ENCODE data around the gene CHST10.
"Not testable (repeated sequence)": the region's sequence is repeated elsewhere in the genome, so short reads cannot be mapped to it uniquely, and the experiment has no call there.

Gene CHST10

DNA sequence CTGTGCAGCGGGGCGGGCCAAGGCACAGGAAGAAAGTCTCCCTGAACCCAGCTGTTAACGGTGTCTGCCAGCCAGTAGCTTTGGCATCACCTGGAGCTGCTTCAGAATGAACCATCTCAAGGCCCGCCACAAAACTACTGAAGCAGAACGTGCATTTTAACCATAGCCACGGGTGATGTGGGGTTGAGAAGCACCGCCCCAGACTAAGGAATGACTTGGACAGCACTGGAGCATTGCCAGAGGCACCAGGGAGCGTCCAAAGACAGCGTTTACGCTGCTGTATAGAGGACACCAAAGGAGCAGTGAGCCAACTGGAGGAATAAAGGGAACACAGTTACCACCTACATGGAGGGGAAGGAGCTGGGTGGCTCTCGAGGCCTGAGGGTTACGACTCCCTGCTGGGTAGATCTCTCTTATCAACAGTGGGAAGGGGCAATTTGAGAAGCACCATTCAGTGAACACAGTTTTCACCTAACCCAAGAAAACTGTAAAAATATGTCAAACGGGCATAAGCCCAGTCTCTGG lies 66.7 kb downstream of the CHST10 start:
- peaks cover 5% of the 10 kb centered on the region for H3K27me3 ChIP-seq (ENCODE audit: insufficient read depth, poor library complexity, severe bottlenecking)
- H3K36me3 ChIP-seq (ENCODE audit: low read depth): no peaks in the 10 kb centered on the region
- no peak for DNase-seq (ENCODE audit: low spot score)
- ATAC-seq (ENCODE audit: low read depth): no peak
- no peak overlapping the region for H3K27ac ChIP-seq (ENCODE audit: poor library complexity, severe bottlenecking)
- no peak overlapping the region for H3K4me3 ChIP-seq (ENCODE audit: severe bottlenecking)
- no peaks in the 10 kb centered on the region for H3K4me1 ChIP-seq (ENCODE audit: insufficient read depth, poor library complexity, severe bottlenecking)
- no peaks in the 10 kb centered on the region for H3K9me3 ChIP-seq (ENCODE audit: severe bottlenecking)
- TF ChIP-seq, protein P1, sequence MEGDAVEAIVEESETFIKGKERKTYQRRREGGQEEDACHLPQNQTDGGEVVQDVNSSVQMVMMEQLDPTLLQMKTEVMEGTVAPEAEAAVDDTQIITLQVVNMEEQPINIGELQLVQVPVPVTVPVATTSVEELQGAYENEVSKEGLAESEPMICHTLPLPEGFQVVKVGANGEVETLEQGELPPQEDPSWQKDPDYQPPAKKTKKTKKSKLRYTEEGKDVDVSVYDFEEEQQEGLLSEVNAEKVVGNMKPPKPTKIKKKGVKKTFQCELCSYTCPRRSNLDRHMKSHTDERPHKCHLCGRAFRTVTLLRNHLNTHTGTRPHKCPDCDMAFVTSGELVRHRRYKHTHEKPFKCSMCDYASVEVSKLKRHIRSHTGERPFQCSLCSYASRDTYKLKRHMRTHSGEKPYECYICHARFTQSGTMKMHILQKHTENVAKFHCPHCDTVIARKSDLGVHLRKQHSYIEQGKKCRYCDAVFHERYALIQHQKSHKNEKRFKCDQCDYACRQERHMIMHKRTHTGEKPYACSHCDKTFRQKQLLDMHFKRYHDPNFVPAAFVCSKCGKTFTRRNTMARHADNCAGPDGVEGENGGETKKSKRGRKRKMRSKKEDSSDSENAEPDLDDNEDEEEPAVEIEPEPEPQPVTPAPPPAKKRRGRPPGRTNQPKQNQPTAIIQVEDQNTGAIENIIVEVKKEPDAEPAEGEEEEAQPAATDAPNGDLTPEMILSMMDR (IDR thresholded peaks at IDR 0.05; ENCODE audit: poor library complexity, severe bottlenecking): no peak

DNA sequence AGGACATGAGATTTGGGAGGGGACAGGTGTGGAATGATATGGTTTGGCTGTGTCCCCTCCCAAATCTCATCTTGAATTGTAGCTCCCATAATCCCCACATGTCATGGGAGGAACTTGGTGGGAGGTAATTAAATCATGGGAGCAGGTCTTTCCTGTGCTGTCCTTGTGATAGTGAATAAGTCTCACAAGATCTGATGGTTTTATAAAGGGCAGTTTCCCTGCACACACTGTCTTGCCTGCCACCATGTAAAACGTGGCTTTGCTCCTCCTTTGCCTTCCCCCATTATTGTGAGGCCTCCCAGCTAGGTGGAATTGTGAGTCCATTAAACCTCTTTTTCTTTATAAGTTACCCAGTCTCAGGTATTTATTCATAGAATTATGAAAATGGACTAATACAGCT lies 72.3 kb downstream of the CHST10 start:
- DNase-seq (ENCODE audit: low spot score); H3K27ac ChIP-seq (ENCODE audit: poor library complexity, severe bottlenecking); H3K4me1 ChIP-seq (ENCODE audit: insufficient read depth, poor library complexity, severe bottlenecking); H3K9me3 ChIP-seq (ENCODE audit: severe bottlenecking); H3K36me3 ChIP-seq (ENCODE audit: low read depth); H3K4me3 ChIP-seq (ENCODE audit: severe bottlenecking); ATAC-seq (ENCODE audit: low read depth): not testable (repeated sequence)
- H3K27me3 ChIP-seq (ENCODE audit: insufficient read depth, poor library complexity, severe bottlenecking): peaks cover 20% of the 10 kb centered on the region

DNA sequence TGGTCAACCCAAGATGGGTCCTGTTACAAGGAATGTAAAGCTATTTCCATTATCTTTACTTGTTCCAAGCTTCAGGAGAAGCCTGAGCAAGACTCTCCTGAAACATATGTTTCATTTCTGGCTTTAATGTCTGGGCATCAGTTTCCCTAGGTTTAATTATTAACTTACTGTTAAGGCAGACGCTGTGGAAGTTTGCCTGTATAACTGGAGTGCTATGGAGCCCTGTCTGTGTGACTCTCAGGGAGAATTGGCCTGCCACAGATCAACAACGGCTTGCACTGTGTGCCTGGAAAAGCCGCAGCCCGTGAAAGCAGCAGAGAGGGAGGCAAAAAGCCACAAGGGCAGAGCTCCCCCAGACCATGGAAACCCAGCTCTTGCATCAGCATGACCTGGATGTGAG lies 73.0 kb downstream of the CHST10 start:
- ATAC-seq (ENCODE audit: low read depth) (no peak), DNase-seq (ENCODE audit: low spot score) (no peak)
- Histone ChIP-seq H3K36me3 (ENCODE audit: low read depth) (no peaks in the 10 kb centered on the region), H3K4me3 (ENCODE audit: severe bottlenecking) (no peak overlapping the region), H3K4me1 (ENCODE audit: insufficient read depth, poor library complexity, severe bottlenecking) (no peaks in the 10 kb centered on the region), H3K27ac (ENCODE audit: poor library complexity, severe bottlenecking) (no peak overlapping the region), H3K9me3 (ENCODE audit: severe bottlenecking) (no peaks in the 10 kb centered on the region), H3K27me3 (ENCODE audit: insufficient read depth, poor library complexity, severe bottlenecking) (peaks cover 20% of the 10 kb centered on the region)
- TF ChIP-seq, protein P1 (IDR thresholded peaks at IDR 0.05; ENCODE audit: poor library complexity, severe bottlenecking): no peak

DNA sequence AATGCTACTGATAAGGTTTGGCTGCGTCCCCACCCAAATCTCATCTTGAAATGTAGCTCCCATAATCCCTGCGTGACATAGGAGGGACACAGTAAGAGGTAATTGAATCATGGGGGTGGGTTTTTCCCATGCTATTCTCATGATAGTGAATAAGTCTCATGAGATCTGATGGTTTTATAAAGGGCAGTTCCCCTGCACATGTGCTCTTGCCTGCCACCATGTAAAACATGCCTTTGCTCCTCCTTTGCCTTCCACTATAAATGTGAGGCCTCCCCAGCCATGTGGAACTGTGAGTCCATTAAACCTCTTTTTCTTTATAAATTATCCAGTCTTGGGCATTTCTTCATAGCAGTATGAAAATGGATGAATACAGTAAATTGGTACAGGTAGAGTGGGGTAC lies 75.0 kb downstream of the CHST10 start:
- H3K36me3 ChIP-seq (ENCODE audit: low read depth); ATAC-seq (ENCODE audit: low read depth): not testable (repeated sequence)
- peaks cover 32% of the 10 kb centered on the region for H3K27me3 ChIP-seq (ENCODE audit: insufficient read depth, poor library complexity, severe bottlenecking)

More for the DNA sequence above, 75.0 kb downstream of the CHST10 start:
- H3K9me3 ChIP-seq (ENCODE audit: severe bottlenecking); H3K4me1 ChIP-seq (ENCODE audit: insufficient read depth, poor library complexity, severe bottlenecking); DNase-seq (ENCODE audit: low spot score); H3K4me3 ChIP-seq (ENCODE audit: severe bottlenecking); H3K27ac ChIP-seq (ENCODE audit: poor library complexity, severe bottlenecking): not testable (repeated sequence)

Measured in RWPE2 (cell line).